H1 (cell line): ENCODE measurements around the gene PSMD13. TPM values are rescaled to one million over a fixed set of nuclear protein-coding genes. Genes with fewer than 3 reads are reported as not detected.

ENCODE experiments used
- CHD7 ChIP-seq: fragments of 300-600 bp; sonication (generic); IDR thresholded peaks from 2 replicates; pipeline ENCODE4 v1.7.1; 2012; ENCODE audit warnings: low read length, moderate library complexity, mild to moderate bottlenecking, inconsistent platforms; ENCODE audit not compliant: insufficient replicate concordance
- POLR2A ChIP-seq, 2 experiments: IDR thresholded peaks; 1 replicate in 1 of 2; 2 replicates in 1 of 2; pipeline ENCODE4 v1.6.1; 2011; ENCODE audit warnings: low read depth in 2 of 2, low read length in 2 of 2, mild to moderate bottlenecking in 2 of 2; ENCODE audit errors: control extremely low read depth in 1 of 2
- SAP30 ChIP-seq: fragments of 300-600 bp; sonication (generic); IDR thresholded peaks from 2 replicates; pipeline ENCODE4 v1.7.1; 2012; ENCODE audit warnings: low read length, moderate library complexity, mild to moderate bottlenecking, inconsistent platforms; ENCODE audit not compliant: insufficient read depth, insufficient replicate concordance
- SIX5 ChIP-seq: IDR thresholded peaks from 2 replicates; pipeline ENCODE4 v1.6.1; 2011; ENCODE audit warnings: mild to moderate bottlenecking, low read depth, low read length
- TCF12 ChIP-seq: IDR thresholded peaks from 2 replicates; pipeline ENCODE4 v1.6.1; 2011; ENCODE audit warnings: low read depth, mild to moderate bottlenecking, low read length
- USF2 ChIP-seq: IDR thresholded peaks from 2 replicates; pipeline ENCODE4 v1.6.1; 2011; ENCODE audit warnings: low read length, improper control_type of control experiment
- polyA plus RNA-seq, 7 experiments: library from polyadenylated mRNA; depleted of rRNA in 3 of 7; stranded (reverse) in 5 of 7; unstranded in 2 of 7; fragments of >200 nt in 5 of 7; fragments of 200-250 nt in 2 of 7; gene quantifications; 1 replicate in 5 of 7; 2 replicates in 1 of 7; 4 replicates in 1 of 7; pipeline versions ENCODE4 v1.2.1 to v1.2.3, GENCODE V29; 2011 to 2013; ENCODE audit warnings: missing spikeins in 2 of 7, mixed read lengths in 2 of 7
- total RNA-seq: library from RNA; stranded (reverse); fragmentation: NEBNext Ultra II Directional; extraction: Animal tissue kit (Norgen Biotek cat#: 25700); gene quantifications from 2 replicates; pipeline ENCODE4 v1.2.1, GENCODE V29; 2021

PSMD13 gene
- total and polyA plus RNA-seq, 2 of the 8 experiments (the other 6 are each of a cell fraction or from before 2014, with no cell fraction given), result 121 to 141 TPM

- TF ChIP-seq CHD7 (no peak), SIX5 (no peak), TCF12 (no peak), SAP30 (no peak), POLR2A (IDR thresholded peaks at IDR 0.05; ENCODE audit: control extremely low read depth in 1 of 2, low read depth in 2 of 2, low read length in 2 of 2) (no peak), USF2 (no peak)
- TF ChIP-seq, all 59 proteins: peak for 0
Measured at GRCh38 chr11:215581-216037, 21.2 kb upstream of the PSMD13 start (continued).
